ENCODE results near the gene CPZ. TPM values are rescaled to one million over a fixed set of nuclear protein-coding genes. Genes with fewer than 3 reads are reported as not detected.
"Not testable (repeated sequence)": the region's sequence is repeated elsewhere in the genome, so short reads cannot be mapped to it uniquely, and the experiment has no call there.

The CPZ gene
- total RNA-seq, 2 donors from 2014 or later, result 5.3 to 15.6 TPM

DNA sequence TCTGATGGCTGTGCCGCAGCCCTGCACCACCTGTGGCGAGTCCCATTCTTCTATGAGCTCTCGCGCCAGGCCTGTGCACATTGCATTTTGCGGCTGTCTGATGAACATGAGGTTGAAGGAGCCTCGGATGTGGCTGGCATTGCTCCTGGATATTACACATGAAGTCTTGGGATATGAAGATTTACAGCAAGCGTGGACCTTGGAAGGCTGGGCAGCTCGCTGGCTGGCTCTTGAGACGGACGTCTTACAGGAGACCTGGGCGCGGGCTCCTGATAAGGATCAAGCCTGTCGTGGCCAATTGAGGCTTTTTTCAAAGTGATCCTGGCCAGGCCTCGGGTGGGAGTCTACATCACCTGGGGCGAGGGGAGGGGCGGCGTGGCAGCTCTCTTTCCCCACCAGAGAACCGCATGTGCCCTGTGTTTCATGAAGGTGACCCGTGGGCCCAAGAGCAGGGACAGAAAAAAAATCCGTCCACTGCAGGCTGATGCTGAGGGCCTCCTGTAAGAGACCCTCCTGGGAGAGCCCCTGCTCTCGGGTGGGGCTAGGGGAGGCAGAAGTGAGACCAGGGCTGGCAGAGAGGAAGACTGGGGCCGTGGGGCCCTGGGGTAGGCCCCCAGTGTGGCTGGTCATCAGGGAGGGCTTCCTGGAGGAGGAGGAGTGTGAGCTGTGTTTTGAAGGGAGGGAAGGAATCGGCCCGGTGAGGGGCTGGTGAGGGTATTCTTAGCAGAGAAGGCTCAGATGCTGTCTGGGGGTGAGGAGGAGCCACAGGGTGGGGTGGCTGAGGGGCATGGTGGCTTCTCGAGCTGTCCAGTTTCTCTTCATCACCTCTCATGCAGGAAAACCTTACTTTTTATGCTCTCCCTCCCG, 23.6 kb downstream of the CPZ start:
- DNase-seq (ENCODE audit: low spot score), result peak; percentile 76
- intact Hi-C loops (cut with DNase I), result no loop called here

DNA sequence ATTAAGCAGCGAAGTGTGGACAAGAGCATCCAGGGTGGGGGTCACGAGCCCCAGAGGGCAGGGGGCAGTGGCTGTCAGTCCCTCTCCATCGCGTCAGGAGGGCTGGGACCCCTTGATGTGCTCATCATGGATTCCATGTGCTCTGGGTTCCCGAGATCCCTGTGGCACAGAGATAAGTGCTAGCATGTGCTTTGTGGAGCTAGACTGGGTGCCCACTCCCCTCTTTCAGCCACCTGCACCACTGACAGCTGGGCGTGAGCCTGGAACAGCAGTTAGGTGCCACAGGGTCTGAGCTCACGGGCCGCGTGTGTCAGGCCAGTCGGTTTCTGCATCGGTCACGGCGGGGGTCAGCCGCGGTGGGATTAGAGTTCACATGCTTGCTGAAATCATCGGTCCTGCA, 24.3 kb downstream of the CPZ start:
- intact Hi-C loops (cut with DNase I), result no loop called here
- DNase-seq (ENCODE audit: low spot score), result peak; percentile 62

DNA sequence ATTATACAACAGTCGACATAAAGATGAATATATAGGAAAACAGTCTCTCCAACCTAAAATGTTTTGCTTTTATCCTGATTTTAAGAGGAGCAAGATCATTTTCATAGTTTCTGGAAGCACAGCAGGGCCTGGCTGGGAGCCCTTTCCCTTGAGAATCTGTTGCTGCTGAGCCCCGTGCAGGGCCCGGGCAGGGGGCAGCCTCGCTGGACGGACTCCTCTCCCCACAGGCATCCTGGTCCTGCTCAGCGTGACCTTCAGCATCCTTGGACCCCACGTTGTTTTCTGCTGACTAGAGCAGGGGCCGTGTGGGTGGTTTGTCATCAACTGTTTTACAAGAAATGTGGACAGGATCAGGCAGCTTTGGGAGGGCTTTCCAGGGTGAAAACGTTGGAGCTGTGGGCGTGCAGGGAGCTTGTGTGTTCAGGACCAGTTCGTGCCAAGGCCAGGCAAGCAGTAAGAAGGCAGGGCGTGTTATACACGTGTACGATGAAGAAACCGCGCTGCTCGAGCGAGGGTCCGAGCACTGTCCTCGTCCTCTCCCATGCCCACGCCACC, 25.0 kb downstream of the CPZ start:
- intact Hi-C loops (cut with DNase I), result no loop called here
- peak; percentile 52 for DNase-seq (ENCODE audit: low spot score)

DNA sequence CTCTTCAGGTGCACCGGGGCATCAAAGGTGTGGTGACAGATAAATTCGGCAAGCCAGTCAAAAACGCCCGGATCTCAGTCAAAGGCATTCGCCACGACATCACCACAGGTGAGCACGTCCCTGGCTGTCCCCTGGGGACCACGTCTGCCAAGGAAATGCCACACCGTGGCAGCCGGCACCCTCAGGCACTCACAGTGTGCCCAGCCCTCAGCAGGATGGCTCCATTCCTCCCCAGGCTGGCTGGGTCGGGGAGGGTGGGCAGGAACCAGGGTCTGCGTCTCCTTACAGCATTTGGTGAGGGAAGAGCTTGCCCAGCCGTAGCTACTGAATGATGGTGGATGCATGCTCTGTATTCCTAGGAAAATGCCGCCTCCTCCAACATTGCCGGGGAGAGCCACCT, 25.9 kb downstream of the CPZ start:
- intact Hi-C loops (cut with DNase I), result no loop called here
- DNase-seq (ENCODE audit: low spot score), result peak; percentile 42

DNA sequence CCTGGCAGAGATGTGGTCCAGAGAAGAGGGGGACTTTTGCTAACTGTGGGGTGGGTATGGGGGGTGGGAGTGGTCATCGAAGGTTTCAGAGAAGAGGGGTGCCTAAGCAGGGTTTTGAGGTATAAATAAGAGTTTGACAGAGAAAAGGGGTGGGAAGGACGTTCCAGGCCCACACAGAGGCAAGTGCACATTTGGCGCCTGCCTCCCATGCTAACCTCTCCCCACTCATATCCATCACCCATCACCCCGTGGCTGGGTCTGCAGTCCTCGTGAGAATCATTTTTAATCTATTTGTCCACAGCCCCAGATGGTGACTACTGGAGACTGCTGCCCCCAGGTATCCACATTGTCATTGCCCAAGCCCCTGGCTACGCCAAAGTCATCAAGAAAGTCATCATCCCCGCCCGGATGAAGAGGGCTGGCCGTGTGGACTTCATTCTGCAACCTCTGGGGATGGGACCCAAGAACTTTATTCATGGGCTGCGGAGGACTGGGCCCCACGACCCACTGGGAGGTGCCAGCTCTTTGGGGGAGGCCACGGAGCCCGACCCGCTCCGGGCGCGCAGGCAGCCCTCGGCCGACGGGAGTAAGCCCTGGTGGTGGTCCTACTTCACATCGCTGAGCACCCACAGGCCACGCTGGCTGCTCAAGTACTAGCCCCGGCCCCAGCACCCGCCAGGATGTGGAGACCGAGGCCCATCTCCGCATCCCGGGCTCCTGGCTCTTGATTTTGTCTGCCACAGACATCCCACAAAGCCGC, 26.6 kb downstream of the CPZ start:
- intact Hi-C loops (cut with DNase I), result no loop called here
- peak; percentile 70 for DNase-seq (ENCODE audit: low spot score)

DNA sequence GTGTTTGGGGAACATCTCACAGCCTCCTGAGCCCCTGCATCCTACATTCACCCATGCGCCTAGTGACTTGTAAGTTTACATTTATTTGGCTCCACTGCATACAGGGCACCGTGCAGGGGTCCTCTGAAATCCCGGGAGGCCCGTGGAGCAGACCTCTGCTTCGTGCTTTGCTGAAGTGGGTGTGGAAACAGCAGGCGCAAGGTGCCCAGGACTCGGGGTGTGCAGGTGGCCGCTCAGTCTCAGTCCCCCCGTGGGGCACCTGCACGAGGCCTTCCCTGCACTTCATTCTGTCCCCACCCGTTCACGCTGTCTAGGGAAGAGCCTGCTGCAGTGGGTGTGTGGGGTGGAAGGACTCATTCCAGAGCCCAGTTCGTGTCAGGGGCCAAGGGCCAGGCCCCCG, 28.6 kb downstream of the CPZ start:
- intact Hi-C loops (cut with DNase I), result not testable (repeated sequence)
- peak; percentile 28 for DNase-seq (ENCODE audit: low spot score)

DNA sequence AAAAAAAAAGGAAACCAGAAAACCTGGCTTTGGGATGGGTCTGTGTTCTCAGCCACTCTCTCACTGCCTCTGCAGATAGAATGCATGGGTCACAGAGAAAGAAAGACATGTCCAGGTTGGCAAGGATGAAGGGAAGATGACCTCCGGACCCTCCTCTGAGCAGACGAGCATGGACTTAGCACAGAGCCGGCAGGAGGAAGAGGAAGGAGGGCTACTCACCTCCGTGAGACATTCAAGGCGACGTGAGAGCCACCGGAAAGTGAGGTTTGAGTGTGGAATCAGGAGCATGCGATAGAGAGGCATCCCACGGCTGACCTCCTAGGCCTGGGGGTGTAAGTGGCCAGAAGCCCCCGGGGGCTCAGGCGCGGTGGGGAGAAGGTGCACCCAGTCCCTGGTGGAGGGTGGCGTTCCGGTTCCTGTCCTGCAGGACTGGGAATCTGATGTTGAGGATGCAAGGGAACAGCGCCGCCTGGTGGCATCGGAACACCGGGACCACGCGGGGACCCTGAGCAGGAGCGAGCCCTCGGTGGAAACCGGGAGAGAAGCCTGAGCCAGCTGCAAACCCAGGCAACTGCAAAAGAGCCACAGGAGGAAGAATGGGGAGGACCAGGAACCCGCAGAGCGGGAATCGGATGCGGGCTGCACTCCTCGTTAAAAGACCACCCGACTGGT, 32.2 kb downstream of the CPZ start:
- DNase-seq (ENCODE audit: low spot score); intact Hi-C loops (cut with DNase I): not testable (repeated sequence)

DNA sequence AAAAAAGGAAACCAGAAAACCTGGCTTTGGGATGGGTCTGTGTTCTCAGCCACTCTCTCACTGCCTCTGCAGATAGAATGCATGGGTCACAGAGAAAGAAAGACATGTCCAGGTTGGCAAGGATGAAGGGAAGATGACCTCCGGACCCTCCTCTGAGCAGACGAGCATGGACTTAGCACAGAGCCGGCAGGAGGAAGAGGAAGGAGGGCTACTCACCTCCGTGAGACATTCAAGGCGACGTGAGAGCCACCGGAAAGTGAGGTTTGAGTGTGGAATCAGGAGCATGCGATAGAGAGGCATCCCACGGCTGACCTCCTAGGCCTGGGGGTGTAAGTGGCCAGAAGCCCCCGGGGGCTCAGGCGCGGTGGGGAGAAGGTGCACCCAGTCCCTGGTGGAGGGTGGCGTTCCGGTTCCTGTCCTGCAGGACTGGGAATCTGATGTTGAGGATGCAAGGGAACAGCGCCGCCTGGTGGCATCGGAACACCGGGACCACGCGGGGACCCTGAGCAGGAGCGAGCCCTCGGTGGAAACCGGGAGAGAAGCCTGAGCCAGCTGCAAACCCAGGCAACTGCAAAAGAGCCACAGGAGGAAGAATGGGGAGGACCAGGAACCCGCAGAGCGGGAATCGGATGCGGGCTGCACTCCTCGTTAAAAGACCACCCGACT, 37.8 kb downstream of the CPZ start:
- intact Hi-C loops (cut with DNase I); DNase-seq (ENCODE audit: low spot score): not testable (repeated sequence)

DNA sequence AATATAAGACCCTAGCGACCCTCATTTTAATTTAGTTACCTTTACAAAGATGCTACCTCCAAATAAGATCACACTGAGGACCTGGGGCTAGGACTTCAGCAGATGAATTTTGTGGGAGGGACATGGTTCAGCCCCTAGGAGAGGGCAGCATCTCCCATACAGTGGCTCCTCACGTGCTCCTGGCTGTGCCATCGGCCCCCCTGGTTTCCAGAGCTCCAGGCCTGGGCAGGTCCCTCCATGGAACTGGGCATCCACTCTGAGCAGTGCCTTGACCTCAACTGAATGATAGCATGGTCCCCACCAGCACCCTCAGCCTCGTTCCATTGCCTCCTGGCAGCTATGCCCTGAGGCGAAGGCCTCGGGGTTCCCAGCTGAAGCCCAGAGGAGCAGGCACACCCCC, 39.3 kb downstream of the CPZ start:
- intact Hi-C loops (cut with DNase I), result not testable (repeated sequence)
- DNase-seq (ENCODE audit: low spot score), result peak; percentile 53

DNA sequence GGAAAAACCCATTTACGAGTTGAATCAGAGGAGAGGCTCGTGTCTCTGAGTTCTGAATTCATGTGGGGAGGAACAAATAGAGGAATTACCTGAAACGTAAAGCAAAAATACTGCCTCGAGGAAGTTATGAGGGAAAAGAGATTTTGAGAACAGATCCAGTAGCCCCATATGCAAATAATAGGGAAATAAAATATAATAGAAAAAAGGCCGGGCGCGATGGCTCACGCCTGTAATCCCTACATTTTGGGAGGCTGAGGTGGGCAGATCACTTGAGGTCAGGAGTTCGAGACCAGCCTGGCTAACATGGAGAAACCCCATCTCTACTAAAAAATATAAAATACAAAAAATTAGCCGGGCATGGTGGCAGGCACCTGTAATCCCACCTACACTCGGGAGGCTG, 42.2 kb downstream of the CPZ start:
- intact Hi-C loops (cut with DNase I), result not testable (repeated sequence)
- peak; percentile 75 for DNase-seq (ENCODE audit: low spot score)

DNA sequence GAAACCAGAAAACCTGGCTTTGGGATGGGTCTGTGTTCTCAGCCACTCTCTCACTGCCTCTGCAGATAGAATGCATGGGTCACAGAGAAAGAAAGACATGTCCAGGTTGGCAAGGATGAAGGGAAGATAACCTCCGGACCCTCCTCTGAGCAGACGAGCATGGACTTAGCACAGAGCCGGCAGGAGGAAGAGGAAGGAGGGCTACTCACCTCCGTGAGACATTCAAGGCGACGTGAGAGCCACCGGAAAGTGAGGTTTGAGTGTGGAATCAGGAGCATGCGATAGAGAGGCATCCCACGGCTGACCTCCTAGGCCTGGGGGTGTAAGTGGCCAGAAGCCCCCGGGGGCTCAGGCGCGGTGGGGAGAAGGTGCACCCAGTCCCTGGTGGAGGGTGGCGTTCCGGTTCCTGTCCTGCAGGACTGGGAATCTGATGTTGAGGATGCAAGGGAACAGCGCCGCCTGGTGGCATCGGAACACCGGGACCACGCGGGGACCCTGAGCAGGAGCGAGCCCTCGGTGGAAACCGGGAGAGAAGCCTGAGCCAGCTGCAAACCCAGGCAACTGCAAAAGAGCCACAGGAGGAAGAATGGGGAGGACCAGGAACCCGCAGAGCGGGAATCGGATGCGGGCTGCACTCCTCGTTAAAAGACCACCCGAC, 43.5 kb downstream of the CPZ start:
- DNase-seq (ENCODE audit: low spot score); intact Hi-C loops (cut with DNase I): not testable (repeated sequence)

DNA sequence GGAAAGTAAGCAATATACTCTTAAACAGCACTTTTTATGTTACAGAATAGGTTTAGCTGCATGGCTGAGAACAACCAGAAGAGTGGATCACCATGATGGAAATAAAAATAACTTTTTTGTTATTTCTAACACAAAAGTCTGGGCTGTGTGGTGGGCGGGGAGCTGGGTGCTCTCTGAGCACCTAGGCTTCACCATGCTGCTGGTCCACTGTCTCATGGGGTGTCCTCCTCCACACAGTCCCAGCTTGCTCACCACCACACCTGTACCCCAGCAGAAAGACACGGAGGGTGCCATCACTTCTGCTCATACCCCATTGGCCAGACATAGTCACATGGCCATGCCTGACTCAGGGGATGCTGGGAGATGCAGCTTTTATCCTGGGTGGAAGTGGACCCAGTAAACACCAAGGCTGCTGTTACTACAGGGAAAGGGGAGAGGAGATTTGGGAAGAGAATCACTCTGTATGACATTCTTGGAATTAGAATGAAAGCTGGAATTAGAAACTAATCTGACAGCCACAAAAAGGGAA, 45.0 kb downstream of the CPZ start:
- intact Hi-C loops (cut with DNase I), result no loop called here
- DNase-seq (ENCODE audit: low spot score), result peak; percentile 29

DNA sequence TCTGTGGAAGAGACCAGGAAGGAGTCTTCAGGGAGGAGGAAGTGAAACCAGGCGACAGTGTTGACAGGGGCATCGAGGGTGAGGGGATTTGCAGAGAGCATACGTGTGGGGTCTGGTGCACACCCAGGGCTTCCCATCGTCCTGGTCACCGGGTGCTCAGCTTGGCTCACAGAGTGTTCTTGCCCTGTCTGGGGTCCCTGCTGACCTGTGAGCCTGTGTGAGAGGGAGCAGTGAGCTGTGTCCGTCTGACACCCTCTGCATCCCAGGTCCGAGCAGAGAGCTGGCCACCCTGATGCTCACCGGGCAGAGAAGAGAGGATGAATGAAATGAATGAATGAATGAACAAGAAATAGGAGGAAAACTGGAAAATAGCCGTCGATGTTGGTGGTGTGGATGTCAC, 46.5 kb downstream of the CPZ start:
- peak; percentile 68 for DNase-seq (ENCODE audit: low spot score)
- intact Hi-C loops (cut with DNase I), result no loop called here

DNA sequence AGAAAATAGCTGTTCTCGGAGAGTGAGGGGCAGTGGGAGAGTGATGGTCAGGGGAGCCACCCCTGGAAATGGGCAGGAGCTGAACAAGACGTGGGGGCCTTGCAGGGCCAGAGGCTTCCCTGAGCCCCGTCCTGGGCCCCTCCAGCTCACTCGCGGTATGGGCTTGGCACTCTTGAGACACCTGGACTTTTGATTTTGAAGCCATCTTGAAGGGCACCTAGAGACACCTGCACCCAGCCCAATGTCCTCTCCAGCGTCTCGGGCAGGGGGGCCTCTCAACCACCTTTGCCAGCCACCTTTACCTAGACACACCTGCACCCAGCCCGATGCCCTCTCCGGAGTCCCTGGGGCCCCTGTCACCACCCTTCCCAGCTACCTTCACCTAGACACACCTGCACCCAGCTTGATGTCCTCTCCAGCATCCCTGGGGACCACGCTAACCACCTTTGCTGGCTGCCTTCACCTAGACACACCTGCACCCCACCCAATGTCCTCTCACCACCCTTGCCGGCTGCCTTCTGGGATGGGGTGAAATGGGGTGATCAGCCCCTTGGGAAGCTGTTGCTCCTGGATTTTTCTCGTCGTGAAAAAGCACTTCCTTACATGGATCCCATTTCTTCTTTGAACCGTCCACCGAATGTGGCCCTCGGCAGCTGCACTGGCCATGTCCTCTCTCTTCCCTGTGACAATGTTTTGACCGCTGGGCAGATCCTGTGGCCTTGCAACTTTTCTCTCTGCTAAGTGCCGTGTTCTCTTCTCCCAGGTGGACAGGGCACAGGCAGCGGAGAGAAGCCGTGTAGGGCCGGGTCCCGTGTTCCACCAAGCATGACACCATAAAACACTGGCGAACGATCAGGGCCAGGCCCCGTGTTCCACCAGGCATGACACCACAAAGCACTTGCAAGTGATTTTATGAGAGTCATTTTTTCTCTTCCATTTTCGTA, 47.5 kb downstream of the CPZ start:
- peak; percentile 67 for DNase-seq (ENCODE audit: low spot score)
- intact Hi-C loops (cut with DNase I), result no loop called here

DNA sequence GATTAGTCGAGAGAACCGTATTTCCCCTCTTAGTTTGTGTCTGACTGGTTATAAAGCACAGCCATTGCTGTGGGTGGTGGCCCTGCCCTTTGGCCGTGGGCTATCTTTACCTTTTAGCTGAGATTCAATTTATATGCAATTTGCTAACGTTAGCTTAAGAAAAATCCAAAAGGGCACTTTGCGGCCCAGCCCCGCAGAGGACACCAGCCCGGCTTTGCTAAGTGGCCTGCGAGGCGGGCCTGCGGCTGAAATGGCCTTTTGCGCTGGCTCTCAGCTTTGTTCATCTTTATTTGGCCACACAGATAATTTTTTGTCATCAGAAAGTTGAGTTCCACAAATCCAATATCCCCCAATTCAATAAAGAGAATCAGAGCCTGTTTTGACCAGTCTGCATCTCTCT, 48.3 kb downstream of the CPZ start:
- DNase-seq (ENCODE audit: low spot score), result peak; percentile 53

DNA sequence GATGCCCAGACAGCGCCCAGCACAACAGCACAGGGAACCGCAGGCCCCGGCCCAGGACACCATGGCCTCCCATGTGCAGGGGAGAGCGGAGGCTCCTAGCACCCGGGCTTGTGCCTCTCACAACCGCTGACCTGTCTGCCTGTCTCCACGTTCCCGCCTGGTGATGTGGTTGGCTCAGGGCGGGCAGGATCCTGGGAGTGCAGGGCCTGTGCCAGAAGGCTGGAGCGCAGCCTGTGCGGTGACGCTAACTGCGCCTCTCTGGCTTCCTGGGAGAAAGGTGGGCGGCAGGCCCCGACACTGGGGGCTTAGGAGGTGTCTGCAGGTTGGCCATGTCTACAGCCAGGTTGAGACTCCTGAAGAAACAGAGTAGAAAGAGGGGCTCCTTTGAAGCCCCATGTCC, 48.7 kb downstream of the CPZ start:
- intact Hi-C loops (cut with DNase I), result no loop called here
- DNase-seq (ENCODE audit: low spot score), result peak; percentile 79

More for the DNA sequence above, 48.3 kb downstream of the CPZ start:
- intact Hi-C loops (cut with DNase I), result no loop called here

DNA sequence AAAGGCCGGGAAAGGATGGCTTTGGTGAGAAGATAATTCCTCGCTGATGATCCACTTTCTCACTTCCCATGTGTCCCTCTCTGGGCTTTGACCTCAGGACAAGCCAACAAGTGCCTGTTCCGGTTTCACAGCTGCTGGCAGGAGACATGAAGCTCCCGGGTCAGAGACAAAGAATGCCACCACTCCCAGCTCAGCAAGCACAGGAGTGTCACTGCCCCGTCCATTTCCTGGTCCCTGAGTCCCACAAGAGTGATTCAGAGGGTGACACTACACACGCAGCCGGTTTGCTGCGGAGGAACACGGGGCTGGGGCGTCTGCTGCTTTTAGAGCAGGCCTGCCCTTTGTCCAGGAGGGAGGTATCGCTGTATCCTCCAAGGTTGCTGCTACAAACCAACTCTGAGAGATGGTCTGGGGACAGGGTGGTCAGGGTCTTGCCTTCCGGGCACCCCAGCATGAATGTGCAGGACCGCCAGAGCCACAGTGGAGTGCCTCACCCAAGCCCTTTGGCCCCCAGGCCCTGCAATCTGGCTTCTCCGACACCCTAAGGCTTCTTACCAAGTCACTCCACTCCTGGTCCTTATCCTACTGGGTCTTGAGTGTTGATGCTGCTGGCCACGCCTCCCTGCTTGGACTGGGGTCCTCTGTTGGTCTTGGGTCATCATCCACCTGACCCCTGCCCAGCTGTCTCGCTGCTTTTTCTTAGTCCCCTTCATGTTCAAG, 49.5 kb downstream of the CPZ start:
- intact Hi-C loops (cut with DNase I), result no loop called here
- DNase-seq (ENCODE audit: low spot score), result peak; percentile 75

Data from posterior vena cava (tissue), 2 donors.